Activated CD8-positive, alpha-beta T cell treated with anti-CD3 and anti-CD28 coated beads for 36 hours (primary cell): ENCODE measurements around the gene DLG5. TPM values are rescaled to one million over a fixed set of nuclear protein-coding genes. Genes with fewer than 3 reads are reported as not detected.
A peak's percentile ranks its signal among the peaks of the same experiment; 100 is the strongest.

Source experiments
- ATAC-seq: fragments of 200-7000 bp; cut with Tn5 transposase; one replicate; pipeline ENCODE4 v1.10.0; 2021; ENCODE audit warnings: mild to moderate bottlenecking, moderate library complexity
- CTCF ChIA-PET: fragments of 350-600 bp; sonication (Branson Sonifier 250); formaldehyde crosslinking; loops from one replicate; lab custom pipeline; 2021; ENCODE audit warnings: antibody characterized with exemption; lab: Charles Lee
- POLR2A ChIA-PET: fragments of 350-600 bp; sonication (Branson Sonifier 250); formaldehyde crosslinking; loops from one replicate; lab custom pipeline; 2021; ENCODE audit warnings: antibody characterized with exemption; lab: Charles Lee
- DNase-seq: peaks from one replicate; pipeline ENCODE4 v3.0.0-alpha.2; 2020
- H3K27ac Mint-ChIP-seq: one replicate; pipeline ENCODE4 v1.8.0; 2021; ENCODE audit warnings: mild to moderate bottlenecking, mixed read lengths
- H3K27me3 Mint-ChIP-seq: one replicate; pipeline ENCODE4 v1.8.0; 2021; ENCODE audit warnings: mixed read lengths
- H3K36me3 Mint-ChIP-seq: one replicate; pipeline ENCODE4 v1.8.0; 2021; ENCODE audit warnings: low read depth, mixed read lengths
- H3K4me1 Mint-ChIP-seq: one replicate; pipeline ENCODE4 v1.8.0; 2021; ENCODE audit warnings: low read depth, mixed read lengths
- H3K4me3 Mint-ChIP-seq: one replicate; pipeline ENCODE4 v1.8.0; 2021; ENCODE audit warnings: mild to moderate bottlenecking, moderate library complexity, mixed read lengths
- H3K9me3 Mint-ChIP-seq: one replicate; pipeline ENCODE4 v1.8.0; 2021; ENCODE audit warnings: mixed read lengths
- CTCF ChIP-seq: fragments of 200-600 bp; IDR thresholded peaks from one replicate; pipeline ENCODE4 v1.8.0; 2022; ENCODE audit warnings: antibody characterized with exemption, mild to moderate bottlenecking
- intact Hi-C: fragments of 100-400 bp; cut with micrococcal nuclease; formaldehyde crosslinking; loops from one replicate; pipeline ENCODE4 v1.10.0; 2022
- total RNA-seq, 2 experiments: library from RNA; stranded (reverse); gene quantifications; one replicate each; pipeline ENCODE4 v1.2.3, GENCODE V29; 2021

Gene DLG5
- total RNA-seq, 2 experiments from 2014 or later, result 2.7 to 4.8 TPM

GRCh38 chr10:77868523-77868922, 58.0 kb downstream of the DLG5 start:
- Mint-ChIP-seq H3K9me3 (no peaks in the 10 kb centered on the region), H3K36me3 (no peaks in the 10 kb centered on the region), H3K27me3 (no peaks in the 10 kb centered on the region), H3K27ac (no peak overlapping the region), H3K4me3 (no peak overlapping the region), H3K4me1 (peaks cover 7% of the 10 kb centered on the region)
- TF ChIP-seq CTCF, result no peak
- DNase-seq (no peak), ATAC-seq (no peak)
- POLR2A ChIA-PET, result no interaction called here
- intact Hi-C loops, result no loop called here
- CTCF ChIA-PET, result no interaction called here

- ATAC-seq, result no peak
- Mint-ChIP-seq H3K4me1 (no peaks in the 10 kb centered on the region), H3K36me3 (no peaks in the 10 kb centered on the region), H3K4me3 (no peak overlapping the region), H3K27me3 (no peaks in the 10 kb centered on the region), H3K27ac (no peak overlapping the region), H3K9me3 (no peaks in the 10 kb centered on the region)
- DNase-seq, result no peak
- CTCF ChIA-PET, result no interaction called here
- POLR2A ChIA-PET, result no interaction called here
- intact Hi-C loops, result no loop called here
- no peak for TF ChIP-seq CTCF
These were observed 59.3 kb downstream of the DLG5 start for GRCh38 chr10:77867124-77867719.

- Mint-ChIP-seq H3K27me3 (no peaks in the 10 kb centered on the region), H3K4me1 (no peaks in the 10 kb centered on the region), H3K36me3 (no peaks in the 10 kb centered on the region), H3K4me3 (no peak overlapping the region), H3K9me3 (no peaks in the 10 kb centered on the region), H3K27ac (no peak overlapping the region)
- no peak for TF ChIP-seq CTCF
- CTCF ChIA-PET, result no interaction called here
- POLR2A ChIA-PET, result no interaction called here
- intact Hi-C loops, result no loop called here
- peak; percentile 45 for ATAC-seq
- no peak for DNase-seq
These were observed 60.0 kb downstream of the DLG5 start for GRCh38 chr10:77866598-77866997.

- CTCF ChIA-PET, result no interaction called here
- Mint-ChIP-seq H3K27ac (no peak overlapping the region), H3K4me1 (no peaks in the 10 kb centered on the region), H3K36me3 (no peaks in the 10 kb centered on the region), H3K27me3 (no peaks in the 10 kb centered on the region), H3K9me3 (no peaks in the 10 kb centered on the region), H3K4me3 (no peak overlapping the region)
- ATAC-seq (no peak), DNase-seq (no peak)
- TF ChIP-seq CTCF, result no peak
- intact Hi-C loops, result no loop called here
- POLR2A ChIA-PET, result no interaction called here
These were observed 60.8 kb downstream of the DLG5 start for GRCh38 chr10:77865580-77866324.

GRCh38 chr10:77864151-77864851, 62.3 kb downstream of the DLG5 start:
- ChIA-PET POLR2A (no interaction called here), CTCF (no interaction called here)
- ATAC-seq (no peak), DNase-seq (no peak)
- Mint-ChIP-seq H3K36me3 (no peaks in the 10 kb centered on the region), H3K4me3 (no peak overlapping the region), H3K27ac (no peak overlapping the region), H3K9me3 (no peaks in the 10 kb centered on the region), H3K27me3 (no peaks in the 10 kb centered on the region), H3K4me1 (no peaks in the 10 kb centered on the region)
- TF ChIP-seq CTCF, result no peak
- intact Hi-C loops, result no loop called here
